Upper lobe of right lung (tissue), 1 donor: Measurements from ENCODE around the gene STK32C. TPM values are rescaled to one million over a fixed set of nuclear protein-coding genes. Genes with fewer than 3 reads are reported as not detected.
"Not testable (repeated sequence)": the region's sequence is repeated elsewhere in the genome, so short reads cannot be mapped to it uniquely, and the experiment has no call there.

Experiments used
- ATAC-seq: fragments of 200-7000 bp; cut with Tn5 transposase; one replicate; pipeline ENCODE4 v1.9.1; 2020; ENCODE audit warnings: mild to moderate bottlenecking, moderate library complexity
- DNase-seq: peaks from one replicate; pipeline ENCODE4 v3.0.0-alpha.2; 2020
- H3K27ac ChIP-seq: fragments of 200-600 bp; one replicate; pipeline ENCODE4 v1.8.0; 2022
- H3K27me3 ChIP-seq: fragments of 200-600 bp; one replicate; pipeline ENCODE4 v1.8.0; 2022; ENCODE audit warnings: mild to moderate bottlenecking
- H3K36me3 ChIP-seq: fragments of 200-600 bp; one replicate; pipeline ENCODE4 v1.8.0; 2022
- H3K4me1 ChIP-seq: fragments of 200-600 bp; one replicate; pipeline ENCODE4 v1.8.0; 2022
- H3K4me3 ChIP-seq: fragments of 200-600 bp; one replicate; pipeline ENCODE4 v1.8.0; 2022; ENCODE audit warnings: mild to moderate bottlenecking
- H3K9me3 ChIP-seq: fragments of 200-600 bp; one replicate; pipeline ENCODE4 v1.8.0; 2022
- intact Hi-C: fragments of 100-400 bp; cut with DNase I; formaldehyde crosslinking; loops from one replicate; pipeline ENCODE4 v1.11.0; 2022
- total RNA-seq: library from RNA; stranded (reverse); fragmentation: NEBNext Ultra II Directional; extraction: Animal tissue kit (Norgen Biotek cat#: 25700); gene quantifications from one replicate; pipeline ENCODE4 v1.2.1, GENCODE V29; 2021
- TF ChIP-seq, protein P1 (sequence below): fragments of 200-600 bp; IDR thresholded peaks from one replicate; pipeline ENCODE4 v1.8.0; 2022; ENCODE audit warnings: antibody characterized with exemption
- donor health status: DM: no; HTN: yes; CAD: no; lungs with severe emphysema.

Gene STK32C
- total RNA-seq, 1 donor from 2014 or later, result 13.2 TPM

DNA sequence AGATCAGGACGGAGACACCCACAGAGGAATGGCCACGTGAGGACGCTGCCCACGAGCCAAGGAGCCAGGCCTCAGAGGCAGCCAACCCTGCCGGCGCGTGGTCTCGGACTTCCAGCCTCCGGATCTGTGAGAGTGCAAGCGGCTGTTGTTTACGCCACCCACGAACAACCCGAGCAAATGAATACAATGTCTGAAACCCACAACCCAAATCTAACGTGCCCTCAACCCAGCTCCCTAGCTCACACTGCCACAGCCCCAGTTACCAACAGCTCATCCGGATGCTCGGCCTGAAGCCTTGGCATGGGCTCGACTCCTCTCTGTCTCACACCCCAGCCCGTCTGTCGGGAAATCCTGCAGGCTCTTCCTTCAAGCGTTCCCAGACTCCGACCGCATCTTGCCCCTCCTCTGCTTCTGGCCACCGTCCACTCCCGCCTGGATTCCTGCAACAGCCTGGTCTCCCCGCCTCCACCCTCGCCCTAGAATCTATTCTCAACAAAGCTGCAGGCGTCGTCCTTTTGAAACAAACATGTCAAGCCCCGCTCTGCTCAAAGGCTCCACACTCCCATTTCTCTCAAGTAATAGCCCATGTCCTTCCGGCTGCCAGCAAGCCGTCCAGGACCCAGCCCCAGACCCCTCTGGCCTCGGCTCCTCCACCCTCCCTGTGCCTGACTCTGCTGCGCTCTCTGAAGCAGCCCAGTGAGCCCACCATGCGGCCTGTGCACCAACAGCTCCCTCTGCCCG lies 35.3 kb downstream of the STK32C start:
- Histone ChIP-seq H3K4me1 (peaks cover 7% of the 10 kb centered on the region), H3K9me3 (no peaks in the 10 kb centered on the region), H3K36me3 (no peaks in the 10 kb centered on the region), H3K4me3 (no peak overlapping the region), H3K27ac (no peak overlapping the region), H3K27me3 (no peaks in the 10 kb centered on the region)
- DNase-seq (no peak), ATAC-seq (peak; percentile 35)
- intact Hi-C loops, result no loop called here
- TF ChIP-seq, protein P1, sequence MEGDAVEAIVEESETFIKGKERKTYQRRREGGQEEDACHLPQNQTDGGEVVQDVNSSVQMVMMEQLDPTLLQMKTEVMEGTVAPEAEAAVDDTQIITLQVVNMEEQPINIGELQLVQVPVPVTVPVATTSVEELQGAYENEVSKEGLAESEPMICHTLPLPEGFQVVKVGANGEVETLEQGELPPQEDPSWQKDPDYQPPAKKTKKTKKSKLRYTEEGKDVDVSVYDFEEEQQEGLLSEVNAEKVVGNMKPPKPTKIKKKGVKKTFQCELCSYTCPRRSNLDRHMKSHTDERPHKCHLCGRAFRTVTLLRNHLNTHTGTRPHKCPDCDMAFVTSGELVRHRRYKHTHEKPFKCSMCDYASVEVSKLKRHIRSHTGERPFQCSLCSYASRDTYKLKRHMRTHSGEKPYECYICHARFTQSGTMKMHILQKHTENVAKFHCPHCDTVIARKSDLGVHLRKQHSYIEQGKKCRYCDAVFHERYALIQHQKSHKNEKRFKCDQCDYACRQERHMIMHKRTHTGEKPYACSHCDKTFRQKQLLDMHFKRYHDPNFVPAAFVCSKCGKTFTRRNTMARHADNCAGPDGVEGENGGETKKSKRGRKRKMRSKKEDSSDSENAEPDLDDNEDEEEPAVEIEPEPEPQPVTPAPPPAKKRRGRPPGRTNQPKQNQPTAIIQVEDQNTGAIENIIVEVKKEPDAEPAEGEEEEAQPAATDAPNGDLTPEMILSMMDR, result no peak

DNA sequence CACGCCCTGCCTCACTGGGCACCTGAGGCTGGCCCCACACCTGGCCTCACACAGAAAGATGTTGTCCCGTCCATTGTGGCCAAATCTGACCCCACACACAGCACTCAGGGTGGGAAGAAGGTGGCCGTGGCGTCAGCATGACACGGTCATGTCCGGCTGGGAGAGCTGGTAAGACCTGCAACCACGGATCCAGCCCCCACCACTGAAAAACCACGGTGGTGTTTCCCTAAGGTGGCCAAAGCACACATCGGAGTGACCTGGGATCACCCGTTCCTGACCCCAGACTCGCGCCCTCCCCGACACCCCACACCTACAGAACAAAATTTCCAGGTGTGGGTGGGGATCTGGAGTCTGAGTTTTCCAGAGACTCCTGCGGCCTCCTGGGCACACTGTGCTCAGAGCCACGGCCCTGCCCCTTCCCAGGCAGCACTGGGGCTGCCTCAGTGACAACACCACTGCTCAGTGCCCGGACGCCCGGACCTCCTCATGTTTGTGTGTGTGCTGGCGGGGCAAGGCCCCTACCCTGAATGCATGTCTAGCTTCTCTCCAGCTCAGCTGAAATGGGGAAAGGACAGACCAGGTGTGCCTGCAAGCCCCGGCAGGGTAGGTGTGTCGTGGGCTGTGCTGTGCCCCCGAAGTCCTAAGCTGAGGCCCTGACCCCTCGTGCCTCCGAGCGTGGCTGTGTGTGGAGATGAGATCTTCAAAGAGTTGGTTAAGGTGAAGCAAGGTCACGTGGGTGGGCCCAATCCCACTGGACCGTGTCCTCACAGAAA lies 36.1 kb downstream of the STK32C start:
- DNase-seq (no peak), ATAC-seq (no peak)
- H3K4me3 ChIP-seq, result no peak overlapping the region

DNA sequence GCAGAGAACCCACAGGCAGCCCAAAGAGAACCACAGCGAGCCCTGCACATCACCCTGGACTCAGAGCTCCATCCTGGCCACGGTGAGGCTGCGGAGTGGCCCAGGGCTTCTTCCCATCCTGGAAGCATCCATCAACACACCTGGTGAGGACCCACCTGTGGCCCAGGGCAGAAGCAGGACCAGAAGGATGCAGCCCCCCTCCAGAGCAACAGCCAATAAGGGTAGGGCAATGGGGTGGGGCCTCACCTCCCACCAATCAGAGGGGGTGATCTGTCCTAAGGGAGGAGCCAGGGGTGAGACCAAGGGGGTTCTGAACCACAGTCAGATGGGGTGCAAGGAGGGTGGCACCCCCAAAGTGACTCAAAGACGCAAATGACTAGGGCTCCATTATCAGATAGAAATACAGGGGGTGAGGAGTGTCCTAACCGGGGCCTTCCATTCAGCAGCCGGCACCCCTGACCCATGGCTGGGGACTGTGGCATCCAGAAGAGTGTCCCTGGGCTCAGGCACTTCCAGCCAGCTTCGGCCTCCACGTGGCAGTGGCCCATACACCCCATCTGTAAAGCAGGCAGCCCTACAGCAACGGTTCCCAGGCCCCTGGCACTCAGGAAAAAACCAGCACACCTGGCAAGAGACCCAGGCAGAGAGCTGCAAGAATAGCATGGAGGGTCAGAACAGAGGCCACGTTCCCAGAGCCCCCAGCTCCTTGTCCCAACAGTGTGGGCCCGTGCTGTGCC lies 36.9 kb downstream of the STK32C start:
- no peak for DNase-seq
- TF ChIP-seq, protein P1, result no peak
- Histone ChIP-seq H3K36me3 (no peaks in the 10 kb centered on the region), H3K4me1 (peaks cover 8% of the 10 kb centered on the region), H3K4me3 (no peak overlapping the region), H3K9me3 (no peaks in the 10 kb centered on the region), H3K27ac (no peak overlapping the region), H3K27me3 (no peaks in the 10 kb centered on the region)
- ATAC-seq, result no peak
- intact Hi-C loops, result no loop called here

More for the DNA sequence above, 36.1 kb downstream of the STK32C start:
- Histone ChIP-seq H3K27ac (no peak overlapping the region), H3K27me3 (no peaks in the 10 kb centered on the region), H3K4me1 (peaks cover 7% of the 10 kb centered on the region), H3K9me3 (no peaks in the 10 kb centered on the region), H3K36me3 (no peaks in the 10 kb centered on the region)
- intact Hi-C loops, result no loop called here
- TF ChIP-seq, protein P1, result no peak

DNA sequence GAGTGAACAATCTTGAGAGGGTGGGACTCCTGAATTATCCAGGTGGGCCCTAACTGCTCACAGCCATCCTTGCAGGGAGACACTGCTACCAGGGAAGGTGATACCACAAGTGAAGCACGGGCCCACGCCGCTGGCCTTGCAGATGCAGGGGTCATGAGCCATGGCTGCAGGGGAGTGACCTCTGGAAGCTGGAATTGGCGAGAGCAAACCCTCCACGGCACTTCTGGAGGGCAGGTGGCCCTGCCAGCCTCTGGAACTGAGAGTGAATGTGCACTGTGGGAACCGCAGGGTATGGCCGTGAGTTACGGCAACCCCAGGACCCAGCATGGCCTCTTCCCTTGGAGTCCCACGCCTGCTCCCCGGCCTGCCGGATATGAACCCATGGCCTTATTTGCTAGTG lies 37.5 kb downstream of the STK32C start:
- intact Hi-C loops, result no loop called here
- no peak overlapping the region for H3K4me3 ChIP-seq
- H3K27me3 ChIP-seq, result no peaks in the 10 kb centered on the region
- H3K36me3 ChIP-seq, result no peaks in the 10 kb centered on the region
- ATAC-seq (no peak), DNase-seq (no peak)
- H3K9me3 ChIP-seq, result no peaks in the 10 kb centered on the region
- TF ChIP-seq, protein P1, result no peak
- H3K27ac ChIP-seq, result no peak overlapping the region
- H3K4me1 ChIP-seq, result peaks cover 14% of the 10 kb centered on the region

DNA sequence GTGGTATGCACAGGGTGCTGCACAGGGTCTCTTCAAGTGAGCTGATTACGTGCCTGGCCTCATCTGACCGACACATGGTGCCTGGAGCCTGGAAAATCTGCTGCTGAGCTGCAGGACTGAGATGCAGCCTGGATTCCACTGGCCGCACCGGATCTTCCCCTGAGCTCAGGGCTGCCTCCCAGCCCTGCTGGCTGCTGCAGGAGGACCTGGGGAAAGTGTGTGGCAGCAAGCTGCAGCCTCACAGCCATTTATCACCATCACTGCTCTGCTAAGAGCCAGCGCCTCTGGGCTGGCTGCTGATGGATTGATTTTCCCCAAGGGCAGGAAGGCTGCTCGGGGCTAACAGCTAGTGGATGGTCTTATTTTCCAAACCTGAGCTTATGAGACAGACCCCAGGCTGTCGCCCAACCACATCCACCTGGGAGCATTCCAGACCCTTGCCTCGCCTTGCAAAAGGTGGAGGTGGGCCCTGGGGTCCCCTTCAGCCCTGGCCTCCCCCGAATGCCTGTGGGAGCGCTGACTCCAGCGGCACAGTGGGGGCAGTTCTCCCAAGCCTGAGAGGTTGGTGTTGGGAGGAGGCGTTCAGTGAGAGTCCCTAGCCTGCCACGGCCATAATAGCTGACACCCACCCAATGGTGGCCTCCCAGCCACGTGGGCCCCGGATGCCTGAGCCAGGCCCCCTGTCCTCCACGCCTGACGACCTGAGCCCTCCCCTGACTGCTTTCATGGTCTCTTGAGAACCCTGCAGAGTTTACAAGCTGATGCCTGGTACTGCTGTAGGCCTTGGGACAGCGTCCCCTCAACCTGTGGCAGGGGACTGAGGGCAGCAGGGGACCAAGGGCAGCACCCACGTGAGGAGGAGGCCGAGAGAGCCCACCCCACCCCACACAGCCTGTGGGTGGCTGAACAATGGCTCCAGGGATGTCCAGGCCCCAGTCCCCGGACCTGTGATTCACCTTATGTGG lies 38.2 kb downstream of the STK32C start:
- peaks cover 16% of the 10 kb centered on the region for H3K4me1 ChIP-seq
- no peaks in the 10 kb centered on the region for H3K36me3 ChIP-seq
- H3K4me3 ChIP-seq, result no peak overlapping the region
- ATAC-seq (no peak), DNase-seq (no peak)
- intact Hi-C loops, result no loop called here
- H3K27ac ChIP-seq, result no peak overlapping the region
- TF ChIP-seq, protein P1, result no peak
- H3K9me3 ChIP-seq, result no peaks in the 10 kb centered on the region
- no peaks in the 10 kb centered on the region for H3K27me3 ChIP-seq

DNA sequence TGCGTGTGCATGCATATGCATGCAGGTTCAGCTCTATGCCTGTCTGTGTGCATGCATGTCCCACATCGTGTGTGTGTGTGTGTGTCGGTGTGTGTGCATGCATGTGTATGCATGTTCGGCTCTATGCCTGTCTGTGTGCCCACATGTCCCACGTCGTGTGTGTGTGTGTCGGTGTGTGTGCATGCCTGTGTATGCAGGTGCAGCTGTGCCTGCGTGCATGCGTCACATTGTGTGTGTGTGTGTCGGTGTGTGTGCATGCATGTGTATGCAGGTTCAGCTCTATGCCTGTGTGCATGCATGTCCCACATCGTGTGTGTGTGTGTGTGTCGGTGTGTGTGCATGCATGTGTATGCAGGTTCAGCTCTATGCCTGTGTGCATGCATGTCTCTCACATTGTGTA lies 39.8 kb downstream of the STK32C start:
- H3K4me1 ChIP-seq, result peaks cover 14% of the 10 kb centered on the region
- H3K36me3 ChIP-seq, ATAC-seq, H3K27me3 ChIP-seq, H3K9me3 ChIP-seq, intact Hi-C loops, H3K4me3 ChIP-seq, H3K27ac ChIP-seq, DNase-seq: not testable (repeated sequence)
